ENCODE results near the gene C1orf167. TPM values are rescaled to one million over a fixed set of nuclear protein-coding genes. Genes with fewer than 3 reads are reported as not detected.

C1orf167 gene
- total and polyA plus RNA-seq, 10 of the 15 experiments (the other 5 are each of a cell fraction or from before 2014, with no cell fraction given) = 0.17 to 0.31 TPM; not detected in 8

DNA sequence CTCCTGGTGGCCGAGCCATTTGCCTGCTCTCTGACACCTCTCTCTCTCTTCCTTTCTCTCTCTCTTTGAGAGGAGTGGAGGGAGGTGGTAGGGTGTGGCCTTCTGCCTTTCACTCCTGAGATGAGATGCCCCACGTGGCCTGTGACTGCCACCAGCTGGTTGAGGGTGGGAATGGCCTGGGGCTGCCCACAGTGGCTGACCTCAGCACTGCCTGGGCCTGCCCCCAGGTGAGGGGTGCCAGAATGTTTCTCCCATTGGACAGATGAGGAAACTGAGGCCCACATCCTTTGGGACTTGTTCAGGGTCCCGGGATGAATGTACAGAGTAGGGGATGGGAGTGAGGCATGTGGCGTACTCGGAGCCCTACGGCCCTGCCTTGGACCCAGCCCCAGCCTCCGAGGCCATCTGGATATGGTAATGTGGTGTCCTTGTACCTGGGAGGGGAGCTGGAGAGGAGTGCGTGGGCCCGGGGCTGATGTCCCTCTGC, 12.7 kb upstream of the C1orf167 start (continued):
- TF ChIP-seq YY1 (IDR thresholded peaks at IDR 0.05; ENCODE audit: low read depth, low read length) (no peak), RAD51 (IDR thresholded peaks at IDR 0.05) (no peak), BACH1 (IDR thresholded peaks at IDR 0.05; ENCODE audit: borderline replicate concordance) (no peak), POU2F2 (IDR thresholded peaks at IDR 0.05; ENCODE audit: borderline replicate concordance, low read depth, low read length) (no peak), WRNIP1 (IDR thresholded peaks at IDR 0.05; ENCODE audit: borderline replicate concordance, low read depth, low read length) (no peak), RUNX3 (IDR thresholded peaks at IDR 0.05; ENCODE audit: low read length) (0 out of 2 replicates have a peak, but pooled peaks have one; percentile 16), ZNF274 (IDR thresholded peaks at IDR 0.05; ENCODE audit: insufficient read depth, insufficient read length) (no peak), YBX1 (IDR thresholded peaks at IDR 0.05) (no peak), MYC (IDR thresholded peaks at IDR 0.05; ENCODE audit: insufficient read depth, insufficient read length, insufficient replicate concordance, low read length, severe bottlenecking) (no peak), EZH2 (IDR thresholded peaks at IDR 0.05; ENCODE audit: borderline replicate concordance, control insufficient read depth, low read depth, low read length) (no peak), POLR2A (IDR thresholded peaks at IDR 0.05; ENCODE audit: low read depth, low read length) (no peak), ATF7 (IDR thresholded peaks at IDR 0.05; ENCODE audit: low read depth) (no peak)
- TF ChIP-seq, protein P1, sequence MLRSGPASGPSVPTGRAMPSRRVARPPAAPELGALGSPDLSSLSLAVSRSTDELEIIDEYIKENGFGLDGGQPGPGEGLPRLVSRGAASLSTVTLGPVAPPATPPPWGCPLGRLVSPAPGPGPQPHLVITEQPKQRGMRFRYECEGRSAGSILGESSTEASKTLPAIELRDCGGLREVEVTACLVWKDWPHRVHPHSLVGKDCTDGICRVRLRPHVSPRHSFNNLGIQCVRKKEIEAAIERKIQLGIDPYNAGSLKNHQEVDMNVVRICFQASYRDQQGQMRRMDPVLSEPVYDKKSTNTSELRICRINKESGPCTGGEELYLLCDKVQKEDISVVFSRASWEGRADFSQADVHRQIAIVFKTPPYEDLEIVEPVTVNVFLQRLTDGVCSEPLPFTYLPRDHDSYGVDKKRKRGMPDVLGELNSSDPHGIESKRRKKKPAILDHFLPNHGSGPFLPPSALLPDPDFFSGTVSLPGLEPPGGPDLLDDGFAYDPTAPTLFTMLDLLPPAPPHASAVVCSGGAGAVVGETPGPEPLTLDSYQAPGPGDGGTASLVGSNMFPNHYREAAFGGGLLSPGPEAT (IDR thresholded peaks at IDR 0.05; ENCODE audit: low read depth) = no peak
- TF ChIP-seq, protein P2, sequence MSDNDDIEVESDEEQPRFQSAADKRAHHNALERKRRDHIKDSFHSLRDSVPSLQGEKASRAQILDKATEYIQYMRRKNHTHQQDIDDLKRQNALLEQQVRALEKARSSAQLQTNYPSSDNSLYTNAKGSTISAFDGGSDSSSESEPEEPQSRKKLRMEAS (IDR thresholded peaks at IDR 0.05; ENCODE audit: low read depth, low read length) = no peak
- TF ChIP-seq, protein P3, sequence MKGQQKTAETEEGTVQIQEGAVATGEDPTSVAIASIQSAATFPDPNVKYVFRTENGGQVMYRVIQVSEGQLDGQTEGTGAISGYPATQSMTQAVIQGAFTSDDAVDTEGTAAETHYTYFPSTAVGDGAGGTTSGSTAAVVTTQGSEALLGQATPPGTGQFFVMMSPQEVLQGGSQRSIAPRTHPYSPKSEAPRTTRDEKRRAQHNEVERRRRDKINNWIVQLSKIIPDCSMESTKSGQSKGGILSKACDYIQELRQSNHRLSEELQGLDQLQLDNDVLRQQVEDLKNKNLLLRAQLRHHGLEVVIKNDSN (IDR thresholded peaks at IDR 0.05; ENCODE audit: borderline replicate concordance, extremely low read length, insufficient read depth, low read depth, low read length) = peak; percentile 62
- TF ChIP-seq, protein P4, sequence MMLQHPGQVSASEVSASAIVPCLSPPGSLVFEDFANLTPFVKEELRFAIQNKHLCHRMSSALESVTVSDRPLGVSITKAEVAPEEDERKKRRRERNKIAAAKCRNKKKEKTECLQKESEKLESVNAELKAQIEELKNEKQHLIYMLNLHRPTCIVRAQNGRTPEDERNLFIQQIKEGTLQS (IDR thresholded peaks at IDR 0.05; ENCODE audit: borderline replicate concordance, extremely low read depth, low read depth, low read length) = no peak
- TF ChIP-seq, protein P5, sequence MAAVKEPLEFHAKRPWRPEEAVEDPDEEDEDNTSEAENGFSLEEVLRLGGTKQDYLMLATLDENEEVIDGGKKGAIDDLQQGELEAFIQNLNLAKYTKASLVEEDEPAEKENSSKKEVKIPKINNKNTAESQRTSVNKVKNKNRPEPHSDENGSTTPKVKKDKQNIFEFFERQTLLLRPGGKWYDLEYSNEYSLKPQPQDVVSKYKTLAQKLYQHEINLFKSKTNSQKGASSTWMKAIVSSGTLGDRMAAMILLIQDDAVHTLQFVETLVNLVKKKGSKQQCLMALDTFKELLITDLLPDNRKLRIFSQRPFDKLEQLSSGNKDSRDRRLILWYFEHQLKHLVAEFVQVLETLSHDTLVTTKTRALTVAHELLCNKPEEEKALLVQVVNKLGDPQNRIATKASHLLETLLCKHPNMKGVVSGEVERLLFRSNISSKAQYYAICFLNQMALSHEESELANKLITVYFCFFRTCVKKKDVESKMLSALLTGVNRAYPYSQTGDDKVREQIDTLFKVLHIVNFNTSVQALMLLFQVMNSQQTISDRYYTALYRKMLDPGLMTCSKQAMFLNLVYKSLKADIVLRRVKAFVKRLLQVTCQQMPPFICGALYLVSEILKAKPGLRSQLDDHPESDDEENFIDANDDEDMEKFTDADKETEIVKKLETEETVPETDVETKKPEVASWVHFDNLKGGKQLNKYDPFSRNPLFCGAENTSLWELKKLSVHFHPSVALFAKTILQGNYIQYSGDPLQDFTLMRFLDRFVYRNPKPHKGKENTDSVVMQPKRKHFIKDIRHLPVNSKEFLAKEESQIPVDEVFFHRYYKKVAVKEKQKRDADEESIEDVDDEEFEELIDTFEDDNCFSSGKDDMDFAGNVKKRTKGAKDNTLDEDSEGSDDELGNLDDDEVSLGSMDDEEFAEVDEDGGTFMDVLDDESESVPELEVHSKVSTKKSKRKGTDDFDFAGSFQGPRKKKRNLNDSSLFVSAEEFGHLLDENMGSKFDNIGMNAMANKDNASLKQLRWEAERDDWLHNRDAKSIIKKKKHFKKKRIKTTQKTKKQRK (IDR thresholded peaks at IDR 0.05; ENCODE audit: low read depth, low read length) = no peak
- TF ChIP-seq, protein P6, sequence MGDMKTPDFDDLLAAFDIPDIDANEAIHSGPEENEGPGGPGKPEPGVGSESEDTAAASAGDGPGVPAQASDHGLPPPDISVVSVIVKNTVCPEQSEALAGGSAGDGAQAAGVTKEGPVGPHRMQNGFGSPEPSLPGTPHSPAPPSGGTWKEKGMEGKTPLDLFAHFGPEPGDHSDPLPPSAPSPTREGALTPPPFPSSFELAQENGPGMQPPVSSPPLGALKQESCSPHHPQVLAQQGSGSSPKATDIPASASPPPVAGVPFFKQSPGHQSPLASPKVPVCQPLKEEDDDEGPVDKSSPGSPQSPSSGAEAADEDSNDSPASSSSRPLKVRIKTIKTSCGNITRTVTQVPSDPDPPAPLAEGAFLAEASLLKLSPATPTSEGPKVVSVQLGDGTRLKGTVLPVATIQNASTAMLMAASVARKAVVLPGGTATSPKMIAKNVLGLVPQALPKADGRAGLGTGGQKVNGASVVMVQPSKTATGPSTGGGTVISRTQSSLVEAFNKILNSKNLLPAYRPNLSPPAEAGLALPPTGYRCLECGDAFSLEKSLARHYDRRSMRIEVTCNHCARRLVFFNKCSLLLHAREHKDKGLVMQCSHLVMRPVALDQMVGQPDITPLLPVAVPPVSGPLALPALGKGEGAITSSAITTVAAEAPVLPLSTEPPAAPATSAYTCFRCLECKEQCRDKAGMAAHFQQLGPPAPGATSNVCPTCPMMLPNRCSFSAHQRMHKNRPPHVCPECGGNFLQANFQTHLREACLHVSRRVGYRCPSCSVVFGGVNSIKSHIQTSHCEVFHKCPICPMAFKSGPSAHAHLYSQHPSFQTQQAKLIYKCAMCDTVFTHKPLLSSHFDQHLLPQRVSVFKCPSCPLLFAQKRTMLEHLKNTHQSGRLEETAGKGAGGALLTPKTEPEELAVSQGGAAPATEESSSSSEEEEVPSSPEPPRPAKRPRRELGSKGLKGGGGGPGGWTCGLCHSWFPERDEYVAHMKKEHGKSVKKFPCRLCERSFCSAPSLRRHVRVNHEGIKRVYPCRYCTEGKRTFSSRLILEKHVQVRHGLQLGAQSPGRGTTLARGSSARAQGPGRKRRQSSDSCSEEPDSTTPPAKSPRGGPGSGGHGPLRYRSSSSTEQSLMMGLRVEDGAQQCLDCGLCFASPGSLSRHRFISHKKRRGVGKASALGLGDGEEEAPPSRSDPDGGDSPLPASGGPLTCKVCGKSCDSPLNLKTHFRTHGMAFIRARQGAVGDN (IDR thresholded peaks at IDR 0.05) = no peak
